Erythroblast (primary cell): ENCODE results near the gene PYY.

Source experiments
- GATA1 ChIP-seq: IDR thresholded peaks from 2 replicates; pipeline ENCODE4 v1.6.1; 2011; ENCODE audit warnings: low read depth, mild to moderate bottlenecking, control low read depth, low read length, moderate library complexity
- POLR2A ChIP-seq: IDR thresholded peaks from 2 replicates; pipeline ENCODE4 v1.6.1; 2011; ENCODE audit warnings: mild to moderate bottlenecking, low read length

- TF ChIP-seq POLR2A = no peak
- no peak for TF ChIP-seq GATA1
Measured at GRCh38 chr17:43927060-43927864, 26.5 kb downstream of the PYY start.
